Measurements from ENCODE around the gene UBAC1. TPM values are rescaled to one million over a fixed set of nuclear protein-coding genes. Genes with fewer than 3 reads are reported as not detected.

Gene UBAC1
- total RNA-seq, 1 donor from 2014 or later: 36.1 TPM

DNA sequence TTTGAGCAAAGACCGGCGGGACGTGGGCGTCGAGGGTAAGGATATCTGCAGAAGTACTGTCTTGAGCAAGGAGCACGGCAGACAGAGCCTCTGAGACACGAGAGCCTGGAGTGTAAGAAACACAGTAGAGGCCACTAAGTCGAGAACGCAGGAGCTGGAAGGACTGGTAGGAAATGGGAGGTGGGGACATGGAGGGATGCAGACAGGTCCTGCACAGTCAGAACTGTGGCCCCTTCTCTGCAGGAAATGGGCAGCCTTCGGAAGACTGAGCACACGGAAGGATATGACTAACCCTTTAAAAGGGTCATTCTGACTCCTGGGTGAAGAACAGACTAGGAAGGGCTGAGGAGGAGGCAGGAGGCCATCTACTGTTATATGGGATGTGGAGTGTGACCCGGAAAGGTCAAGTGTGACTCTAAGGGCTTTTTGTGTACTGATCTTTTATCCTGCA is 52.4 kb downstream of the UBAC1 start:
- DNase-seq (ENCODE audit: low read depth) (no peak), FAIRE-seq (no peak)
- Histone ChIP-seq H3K27me3 (ENCODE audit: control insufficient read depth, insufficient read depth, low read length) (no peaks in the 10 kb centered on the region), H3K4me3 (ENCODE audit: low read depth, low read length) (no peak overlapping the region), H3K36me3 (ENCODE audit: control insufficient read depth, insufficient read depth, low read length) (peaks cover 5% of the 10 kb centered on the region)
- TF ChIP-seq, protein P1, sequence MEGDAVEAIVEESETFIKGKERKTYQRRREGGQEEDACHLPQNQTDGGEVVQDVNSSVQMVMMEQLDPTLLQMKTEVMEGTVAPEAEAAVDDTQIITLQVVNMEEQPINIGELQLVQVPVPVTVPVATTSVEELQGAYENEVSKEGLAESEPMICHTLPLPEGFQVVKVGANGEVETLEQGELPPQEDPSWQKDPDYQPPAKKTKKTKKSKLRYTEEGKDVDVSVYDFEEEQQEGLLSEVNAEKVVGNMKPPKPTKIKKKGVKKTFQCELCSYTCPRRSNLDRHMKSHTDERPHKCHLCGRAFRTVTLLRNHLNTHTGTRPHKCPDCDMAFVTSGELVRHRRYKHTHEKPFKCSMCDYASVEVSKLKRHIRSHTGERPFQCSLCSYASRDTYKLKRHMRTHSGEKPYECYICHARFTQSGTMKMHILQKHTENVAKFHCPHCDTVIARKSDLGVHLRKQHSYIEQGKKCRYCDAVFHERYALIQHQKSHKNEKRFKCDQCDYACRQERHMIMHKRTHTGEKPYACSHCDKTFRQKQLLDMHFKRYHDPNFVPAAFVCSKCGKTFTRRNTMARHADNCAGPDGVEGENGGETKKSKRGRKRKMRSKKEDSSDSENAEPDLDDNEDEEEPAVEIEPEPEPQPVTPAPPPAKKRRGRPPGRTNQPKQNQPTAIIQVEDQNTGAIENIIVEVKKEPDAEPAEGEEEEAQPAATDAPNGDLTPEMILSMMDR (IDR thresholded peaks at IDR 0.05; ENCODE audit: insufficient read depth, low read length, severe bottlenecking): no peak

DNA sequence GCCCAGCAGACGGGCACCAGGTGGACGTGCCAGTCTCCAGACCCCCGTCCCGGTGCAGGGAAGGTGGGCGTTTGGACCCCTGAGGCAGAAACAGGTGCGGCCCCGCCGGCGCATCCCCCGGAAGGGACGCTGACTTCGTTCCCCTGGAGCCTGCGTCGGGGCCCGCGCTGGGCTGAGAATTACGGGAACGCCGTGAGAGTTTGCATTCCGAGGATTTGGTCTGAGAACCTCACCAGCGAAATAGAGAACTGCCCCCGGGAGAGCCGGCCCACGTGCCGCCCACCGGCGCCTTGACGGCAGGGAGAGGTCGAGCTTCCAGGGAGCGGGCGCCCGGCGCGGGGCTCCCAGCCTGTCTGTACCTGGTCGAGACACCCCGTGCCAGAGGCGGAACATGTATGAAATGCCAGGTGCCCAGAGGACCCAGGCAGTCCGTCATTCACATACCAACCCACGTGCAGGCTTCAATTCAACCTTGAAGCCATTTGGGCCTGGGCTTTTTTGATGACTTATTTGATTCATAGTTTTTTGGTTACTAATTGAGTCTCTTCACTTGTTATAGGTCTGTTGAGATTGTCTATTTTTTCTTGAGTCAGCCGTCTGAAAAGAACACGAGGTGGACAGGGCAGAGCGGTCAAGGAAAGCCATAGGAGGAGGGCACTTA is 53.0 kb downstream of the UBAC1 start:
- DNase-seq (ENCODE audit: low read depth) (no peak), FAIRE-seq (no peak)
- Histone ChIP-seq H3K4me3 (ENCODE audit: low read depth, low read length) (peak overlapping the region; percentile 62), H3K27me3 (ENCODE audit: control insufficient read depth, insufficient read depth, low read length) (no peaks in the 10 kb centered on the region), H3K36me3 (ENCODE audit: control insufficient read depth, insufficient read depth, low read length) (peaks cover 4% of the 10 kb centered on the region)
- TF ChIP-seq, protein P1 (IDR thresholded peaks at IDR 0.05; ENCODE audit: insufficient read depth, low read length, severe bottlenecking): no peak

DNA sequence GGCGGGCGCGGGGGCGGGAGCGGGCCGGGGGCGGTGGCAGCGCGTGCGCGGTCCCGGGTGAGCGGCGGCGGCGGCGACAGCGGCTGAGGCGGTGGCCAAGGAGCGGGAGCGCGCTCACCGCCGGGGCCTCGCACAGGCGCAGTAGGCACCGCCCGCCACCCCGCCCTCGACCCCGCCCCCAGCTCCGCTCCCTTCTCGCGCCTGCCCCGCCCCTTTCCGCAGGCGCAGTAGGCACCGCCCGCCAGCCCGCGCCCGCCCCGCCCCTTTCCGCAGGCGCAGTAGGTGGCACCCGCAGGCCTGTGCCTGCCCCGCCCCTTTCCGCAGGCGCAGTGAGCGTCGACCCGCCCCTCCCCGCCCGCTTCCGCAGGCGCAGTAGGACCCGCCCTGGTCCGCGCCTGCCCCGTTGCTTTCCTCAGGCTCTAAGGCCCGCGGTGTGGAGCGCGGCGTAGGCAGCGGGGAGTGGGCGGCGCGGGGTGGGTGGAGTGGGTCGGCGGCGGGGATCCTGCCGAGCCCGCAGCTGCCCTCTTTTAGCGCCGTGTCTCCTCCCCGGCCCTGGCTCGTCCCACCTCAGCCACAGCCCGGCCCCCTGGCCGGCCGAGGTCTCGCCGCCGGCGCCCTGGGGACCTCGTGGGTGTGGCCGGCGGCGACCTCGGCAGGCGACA is 53.6 kb downstream of the UBAC1 start, which contains the start of gene CAMSAP1:
Gene CAMSAP1 (minus strand): TSS at position 116 of the 662 bp plus-strand sequence. CDS start 387 bp downstream, outside the sequence.
- H3K36me3 ChIP-seq (ENCODE audit: control insufficient read depth, insufficient read depth, low read length): peaks cover 4% of the 10 kb centered on the region
- DNase-seq (ENCODE audit: low read depth) (peak; percentile 61), FAIRE-seq (no peak)
- no peaks in the 10 kb centered on the region for H3K27me3 ChIP-seq (ENCODE audit: control insufficient read depth, insufficient read depth, low read length)
- H3K4me3 ChIP-seq (ENCODE audit: low read depth, low read length): peak within 1 kb of the TSS; percentile 62
- TF ChIP-seq, protein P1 (IDR thresholded peaks at IDR 0.05; ENCODE audit: insufficient read depth, low read length, severe bottlenecking): no peak

DNA sequence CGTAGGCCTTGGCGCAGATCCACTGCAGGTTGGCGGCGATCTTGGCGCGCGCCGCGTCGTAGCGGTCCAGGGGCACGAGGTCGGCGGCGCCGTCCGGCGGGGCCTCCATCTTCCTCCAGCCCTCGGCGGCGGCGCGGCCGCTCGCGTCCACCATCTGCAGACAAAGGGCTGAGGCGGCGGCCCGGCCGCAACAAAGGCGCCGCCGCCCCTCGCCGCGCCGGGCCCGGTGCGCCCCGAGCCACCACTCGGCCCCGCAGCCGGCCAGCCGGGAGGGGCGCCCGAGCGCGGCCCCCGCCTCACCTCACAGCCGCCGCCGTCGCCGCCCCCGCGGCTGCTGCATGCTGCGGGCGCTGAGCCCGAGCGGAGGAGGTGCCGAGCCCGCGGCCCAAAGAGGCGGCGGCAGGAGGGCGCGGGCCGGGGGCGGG is 54.2 kb downstream of the UBAC1 start:
- FAIRE-seq (no peak), DNase-seq (ENCODE audit: low read depth) (no peak)
- Histone ChIP-seq H3K36me3 (ENCODE audit: control insufficient read depth, insufficient read depth, low read length) (peaks cover 4% of the 10 kb centered on the region), H3K27me3 (ENCODE audit: control insufficient read depth, insufficient read depth, low read length) (no peaks in the 10 kb centered on the region), H3K4me3 (ENCODE audit: low read depth, low read length) (peak overlapping the region; percentile 54)
- TF ChIP-seq, protein P1 (IDR thresholded peaks at IDR 0.05; ENCODE audit: insufficient read depth, low read length, severe bottlenecking): no peak

DNA sequence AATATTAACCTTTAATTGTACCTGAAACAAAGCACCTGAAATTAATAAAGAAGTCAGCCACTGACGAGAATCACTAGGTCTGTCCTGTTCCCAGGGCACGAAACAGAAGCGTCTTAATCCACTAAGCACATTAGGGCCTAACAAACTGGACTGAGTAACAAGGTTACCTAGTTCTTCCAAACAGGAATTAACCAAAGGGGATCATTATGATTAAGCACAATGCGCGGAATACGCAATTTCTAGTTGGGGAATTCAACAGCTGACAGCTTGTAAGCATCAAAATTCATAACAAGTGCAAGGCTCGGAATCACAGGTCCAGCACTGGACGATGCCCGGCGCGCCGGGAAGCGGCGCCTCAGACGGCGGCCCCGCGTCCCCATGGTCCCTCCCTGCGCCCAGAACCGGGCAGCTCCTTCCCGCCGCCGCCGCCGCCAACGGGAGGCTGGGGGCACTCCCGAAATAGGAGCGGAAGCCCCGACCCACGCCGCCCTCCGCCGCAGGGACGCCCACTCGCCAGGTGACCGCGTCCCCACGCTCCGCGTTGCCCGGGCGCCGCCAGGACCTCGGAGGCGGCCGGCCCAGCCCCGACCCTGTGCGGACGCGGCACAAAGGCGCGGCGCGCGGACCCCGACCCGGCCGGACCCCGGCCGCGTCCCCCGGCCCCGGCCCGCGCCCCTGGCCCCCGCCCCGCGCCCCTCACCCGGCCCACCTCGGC is 54.7 kb downstream of the UBAC1 start:
- FAIRE-seq (no peak), DNase-seq (ENCODE audit: low read depth) (peak; percentile 58)
- TF ChIP-seq, protein P1 (IDR thresholded peaks at IDR 0.05; ENCODE audit: insufficient read depth, low read length, severe bottlenecking): no peak

More for the DNA sequence above, 54.7 kb downstream of the UBAC1 start:
- H3K27me3 ChIP-seq (ENCODE audit: control insufficient read depth, insufficient read depth, low read length): no peaks in the 10 kb centered on the region
- peaks cover 2% of the 10 kb centered on the region for H3K36me3 ChIP-seq (ENCODE audit: control insufficient read depth, insufficient read depth, low read length)
- H3K4me3 ChIP-seq (ENCODE audit: low read depth, low read length): peak overlapping the region; percentile 54
